Left kidney (tissue), 2 donors: ENCODE data around the gene STAU1. TPM values are rescaled to one million over a fixed set of nuclear protein-coding genes. Genes with fewer than 3 reads are reported as not detected.
A peak's percentile ranks its signal among the peaks of the same experiment; 100 is the strongest.
"Not testable (repeated sequence)": the region's sequence is repeated elsewhere in the genome, so short reads cannot be mapped to it uniquely, and the experiment has no call there.

Source experiments
- DNase-seq: peaks from one replicate; pipeline ENCODE4 v3.0.0-alpha.2; 2013
- polyA plus RNA-seq: library from polyadenylated mRNA; unstranded; fragments of 120-200 nt; gene quantifications from one replicate; pipeline ENCODE4 v1.2.1, GENCODE V29; 2013; ENCODE audit not compliant: insufficient read length

STAU1 gene
- polyA plus RNA-seq, 1 donor, result 118 TPM

- DNase-seq, result no peak
These were observed 22.1 kb upstream of the STAU1 start for GRCh38 chr20:49210101-49210756.

GRCh38 chr20:49207076-49207475 is 18.9 kb upstream of the STAU1 start:
- no peak for DNase-seq

GRCh38 chr20:49203746-49204145 is 15.6 kb upstream of the STAU1 start:
- DNase-seq, result no peak

- no peak for DNase-seq
These were observed 14.9 kb upstream of the STAU1 start for GRCh38 chr20:49203011-49203410.

- no peak for DNase-seq
These were observed 11.7 kb upstream of the STAU1 start for GRCh38 chr20:49199729-49200293.

- DNase-seq, result not testable (repeated sequence)
These were observed 4.9 kb upstream of the STAU1 start for GRCh38 chr20:49192944-49193518.

GRCh38 chr20:49187330-49187850 is 744 bp downstream of the STAU1 start:
- DNase-seq, result no peak

- peak; percentile 47 for DNase-seq
These were observed 1.4 kb downstream of the STAU1 start for GRCh38 chr20:49186535-49187329.

- DNase-seq, result no peak
These were observed 2.9 kb downstream of the STAU1 start for GRCh38 chr20:49185071-49185761.

GRCh38 chr20:49184691-49185070 is 3.5 kb downstream of the STAU1 start:
- no peak for DNase-seq

GRCh38 chr20:49184084-49184501 is 4.0 kb downstream of the STAU1 start:
- DNase-seq, result not testable (repeated sequence)

GRCh38 chr20:49183444-49183843 is 4.7 kb downstream of the STAU1 start:
- no peak for DNase-seq

GRCh38 chr20:49181265-49181877 is 6.8 kb downstream of the STAU1 start:
- no peak for DNase-seq

- DNase-seq, result no peak
These were observed 8.5 kb downstream of the STAU1 start for GRCh38 chr20:49179368-49180277.

- no peak for DNase-seq
These were observed 14.0 kb downstream of the STAU1 start for GRCh38 chr20:49174183-49174582.

GRCh38 chr20:49172413-49172812 is 15.7 kb downstream of the STAU1 start:
- DNase-seq, result no peak

- no peak for DNase-seq
These were observed 16.2 kb downstream of the STAU1 start for GRCh38 chr20:49171909-49172308.

- no peak for DNase-seq
These were observed 17.4 kb downstream of the STAU1 start for GRCh38 chr20:49170714-49171113.

- no peak for DNase-seq
These were observed 18.6 kb downstream of the STAU1 start for GRCh38 chr20:49169547-49169946.

- DNase-seq, result not testable (repeated sequence)
These were observed 19.3 kb downstream of the STAU1 start for GRCh38 chr20:49168864-49169263.
